ENCODE results near the gene RTL1.

Gene RTL1

DNA sequence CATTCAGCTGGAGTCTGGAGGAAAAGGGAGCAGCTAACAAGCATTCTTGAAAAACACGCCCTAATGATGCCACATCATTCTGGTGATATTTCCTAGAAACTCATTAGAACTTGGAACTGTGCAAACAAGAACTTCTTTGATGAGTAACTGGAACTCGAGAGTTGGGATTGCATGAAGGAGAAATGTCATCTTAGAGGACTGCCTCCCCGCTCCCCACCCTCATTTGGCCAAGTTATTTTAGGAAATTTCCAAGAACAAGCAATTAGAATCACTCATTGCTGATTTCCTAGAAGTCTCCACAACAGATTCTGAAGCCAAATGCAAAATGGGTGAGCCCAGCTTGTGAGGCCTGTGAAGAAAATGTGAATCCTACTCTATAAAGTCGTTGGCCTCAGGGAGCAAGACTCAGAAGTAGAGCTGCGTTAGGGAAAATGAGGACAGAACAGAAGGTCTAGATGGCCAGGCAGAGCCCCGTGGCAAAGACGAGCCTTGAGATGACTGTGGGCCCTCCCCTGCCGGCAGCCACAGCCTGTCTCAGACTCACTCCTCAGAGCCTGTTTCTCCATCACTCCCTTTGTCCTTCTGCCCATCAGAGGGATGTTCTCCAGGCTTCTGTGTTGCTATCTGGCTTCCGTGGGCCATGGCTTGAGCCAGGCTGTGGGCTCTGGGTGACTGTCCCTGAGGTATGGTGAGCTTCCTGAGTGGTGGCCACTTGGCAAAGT, 38.4 kb downstream of the RTL1 start:
- no peak for DNase-seq

DNA sequence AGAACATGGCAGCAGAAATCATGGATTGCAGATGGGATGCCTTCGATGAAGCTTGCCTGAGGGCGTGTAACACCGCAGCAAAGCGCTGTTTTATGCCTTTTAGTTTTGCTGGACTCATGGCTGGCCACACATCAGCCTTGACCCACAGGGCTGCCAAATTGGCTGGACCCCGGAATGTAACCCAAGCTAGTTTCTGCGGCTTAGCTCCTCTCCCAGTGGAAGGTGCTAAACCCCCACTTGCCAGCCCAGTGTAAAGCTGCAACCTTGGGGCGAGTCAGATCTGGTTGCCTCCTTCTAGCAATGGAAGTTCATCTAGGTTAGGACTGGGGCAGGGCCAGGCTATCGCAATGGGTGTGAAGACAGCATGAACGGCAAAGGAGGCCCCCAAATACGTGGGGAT, 39.3 kb downstream of the RTL1 start:
- DNase-seq = no peak

DNA sequence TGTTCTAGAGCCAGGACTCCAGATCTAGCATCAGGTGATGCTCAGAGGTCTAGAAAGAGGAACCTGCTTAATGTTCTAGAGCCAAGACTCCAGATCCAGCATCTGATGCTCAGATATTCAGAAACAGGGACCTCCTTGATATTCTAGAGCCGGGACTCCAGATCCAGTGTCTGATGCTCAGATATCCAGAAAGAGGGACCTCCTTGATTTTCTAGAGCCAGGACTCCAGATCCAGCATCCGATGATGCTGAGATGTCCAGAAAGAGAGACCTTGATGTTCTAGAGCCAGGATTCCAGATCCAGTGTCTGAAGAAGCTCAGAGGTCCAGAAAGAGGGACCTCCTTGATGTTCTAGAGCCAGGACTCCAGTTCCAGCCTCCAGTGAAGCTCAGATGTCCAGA, 40.7 kb downstream of the RTL1 start:
- DNase-seq = no peak

DNA sequence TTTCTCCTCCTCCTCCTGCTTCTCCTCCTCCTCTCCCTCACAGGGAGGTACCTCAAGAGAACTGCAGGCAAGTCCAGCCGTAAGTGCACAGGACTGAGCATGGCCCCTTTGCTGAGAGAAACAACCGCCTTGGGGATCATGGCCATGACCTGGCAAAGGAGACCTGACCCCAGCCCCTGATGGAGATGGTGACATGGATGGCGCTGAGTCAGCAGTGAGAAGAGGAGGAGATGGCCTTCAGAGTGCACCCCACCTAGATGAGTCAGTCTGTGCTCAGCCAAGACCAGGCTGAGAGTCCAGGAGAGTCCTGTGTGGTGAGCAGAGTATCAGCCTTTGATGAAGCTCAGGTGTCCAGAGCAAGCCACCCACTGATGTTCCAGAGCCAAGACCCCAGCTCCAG, 41.2 kb downstream of the RTL1 start:
- no peak for DNase-seq

DNA sequence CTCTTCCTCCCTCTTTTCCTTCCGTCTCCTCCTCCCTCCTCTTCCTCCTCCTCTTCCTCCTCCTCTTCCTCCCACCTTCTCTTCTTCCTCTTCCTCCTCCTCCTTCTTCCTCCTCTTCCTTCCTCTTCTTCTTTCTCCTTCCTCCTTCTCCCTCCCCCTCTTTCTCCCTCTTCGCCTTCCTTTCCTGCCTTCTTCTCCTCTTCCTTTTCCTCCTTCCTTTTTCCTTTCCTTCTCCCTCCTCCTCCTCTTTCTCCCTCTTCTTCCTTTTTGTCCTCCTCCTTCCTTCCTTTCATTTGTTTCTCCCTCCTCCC, 41.6 kb downstream of the RTL1 start:
- DNase-seq = no peak

DNA sequence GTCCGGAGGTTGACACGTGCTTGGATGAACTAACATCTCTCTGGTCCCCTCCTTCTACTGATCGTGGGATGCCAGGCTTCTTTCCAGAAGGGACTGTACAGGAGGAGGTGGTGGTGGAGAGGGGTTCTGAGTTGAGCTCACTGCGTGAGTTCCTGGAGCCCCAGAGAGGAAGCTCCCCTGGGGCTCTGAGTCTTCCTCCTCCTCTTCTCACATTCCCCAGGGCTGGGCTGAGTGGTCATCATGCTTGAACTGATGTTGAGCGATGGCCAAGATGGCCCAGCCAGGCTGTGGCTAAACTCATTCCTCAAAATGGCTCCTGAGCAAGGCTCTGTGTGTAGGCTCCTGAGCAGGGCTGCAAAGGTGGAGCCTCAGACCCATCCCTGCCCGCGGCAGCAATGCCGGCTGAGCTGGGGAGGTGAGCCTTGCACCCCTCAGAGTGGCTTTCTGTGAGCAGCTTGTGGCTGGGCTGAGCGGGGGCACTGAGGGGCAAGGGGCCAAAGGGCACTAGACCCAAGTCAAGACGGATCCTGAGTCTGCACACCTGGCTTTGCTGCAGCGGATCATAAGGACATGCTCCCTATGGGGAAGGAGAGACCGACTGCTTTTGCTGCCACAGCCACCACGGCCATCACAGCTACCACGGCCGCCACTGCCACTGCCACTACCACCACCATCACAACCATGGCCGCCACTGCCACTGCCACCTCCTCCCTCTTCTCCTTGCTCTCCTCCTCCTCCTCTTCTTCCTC, 42.2 kb downstream of the RTL1 start:
- DNase-seq = no peak

DNA sequence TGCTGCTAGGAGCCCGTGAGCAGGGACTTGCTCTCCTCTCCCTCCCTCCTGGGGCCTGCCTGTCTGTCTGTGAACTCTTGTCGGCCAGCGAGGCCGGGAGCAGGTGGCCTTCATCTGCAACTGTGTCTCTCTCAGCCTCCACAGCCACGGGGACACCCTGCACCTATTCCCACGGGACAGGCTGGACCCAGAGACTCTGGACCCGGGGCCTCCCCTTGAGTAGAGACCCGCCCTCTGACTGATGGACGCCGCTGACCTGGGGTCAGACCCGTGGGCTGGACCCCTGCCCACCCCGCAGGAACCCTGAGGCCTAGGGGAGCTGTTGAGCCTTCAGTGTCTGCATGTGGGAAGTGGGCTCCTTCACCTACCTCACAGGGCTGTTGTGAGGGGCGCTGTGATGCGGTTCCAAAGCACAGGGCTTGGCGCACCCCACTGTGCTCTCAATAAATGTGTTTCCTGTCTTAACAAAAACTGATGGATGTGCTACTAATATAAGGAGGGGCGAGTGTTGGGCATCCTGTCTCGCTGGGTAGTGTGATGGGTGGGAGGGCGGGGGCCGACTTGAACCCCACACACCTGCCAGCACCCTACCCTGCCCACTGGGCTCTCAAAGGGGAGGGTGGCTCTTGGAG, 42.9 kb downstream of the RTL1 start:
- peak in 1 of 2 experiments; percentile 36 for DNase-seq

DNA sequence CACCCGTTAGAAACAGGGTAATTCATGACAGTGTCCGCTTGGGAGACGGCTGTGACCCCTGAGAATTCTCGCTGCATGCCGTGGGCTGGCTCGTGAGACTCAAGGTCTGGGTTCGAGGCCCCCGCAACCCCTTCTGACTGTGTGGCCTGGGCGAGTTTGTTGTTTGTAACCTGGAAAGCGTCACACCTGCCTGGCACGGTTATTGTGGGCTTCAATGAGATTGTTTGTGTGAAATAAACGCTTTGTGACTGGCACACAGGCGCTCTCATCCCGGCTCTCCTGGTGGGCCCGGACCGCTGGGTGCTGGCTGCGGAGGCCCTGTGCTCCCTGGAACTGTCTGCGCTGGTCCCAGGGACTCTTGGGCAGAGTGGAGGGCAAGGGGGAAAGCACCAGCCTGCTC, 43.7 kb downstream of the RTL1 start:
- no peak for DNase-seq

DNA sequence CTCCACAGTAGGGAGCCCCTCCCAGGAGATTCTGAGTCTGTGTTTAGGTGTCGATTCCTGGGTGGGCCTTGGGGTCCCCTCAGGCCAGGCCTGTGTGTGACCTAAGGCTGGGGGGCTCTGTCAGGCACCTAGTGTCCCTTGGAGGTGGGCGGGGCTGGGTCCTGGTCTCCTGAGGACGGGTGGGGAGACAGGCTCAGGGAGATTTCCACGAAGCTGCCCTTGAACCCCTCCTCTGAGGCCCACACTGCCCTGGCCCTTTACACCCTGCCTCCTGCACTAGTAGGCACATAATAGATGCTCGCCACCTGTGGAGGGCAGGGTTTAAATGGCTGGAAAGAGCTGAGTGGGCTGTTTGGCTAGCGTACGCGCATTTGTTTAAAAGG, 44.7 kb downstream of the RTL1 start:
- peak in 1 of 2 experiments; percentile 17 for DNase-seq

DNA sequence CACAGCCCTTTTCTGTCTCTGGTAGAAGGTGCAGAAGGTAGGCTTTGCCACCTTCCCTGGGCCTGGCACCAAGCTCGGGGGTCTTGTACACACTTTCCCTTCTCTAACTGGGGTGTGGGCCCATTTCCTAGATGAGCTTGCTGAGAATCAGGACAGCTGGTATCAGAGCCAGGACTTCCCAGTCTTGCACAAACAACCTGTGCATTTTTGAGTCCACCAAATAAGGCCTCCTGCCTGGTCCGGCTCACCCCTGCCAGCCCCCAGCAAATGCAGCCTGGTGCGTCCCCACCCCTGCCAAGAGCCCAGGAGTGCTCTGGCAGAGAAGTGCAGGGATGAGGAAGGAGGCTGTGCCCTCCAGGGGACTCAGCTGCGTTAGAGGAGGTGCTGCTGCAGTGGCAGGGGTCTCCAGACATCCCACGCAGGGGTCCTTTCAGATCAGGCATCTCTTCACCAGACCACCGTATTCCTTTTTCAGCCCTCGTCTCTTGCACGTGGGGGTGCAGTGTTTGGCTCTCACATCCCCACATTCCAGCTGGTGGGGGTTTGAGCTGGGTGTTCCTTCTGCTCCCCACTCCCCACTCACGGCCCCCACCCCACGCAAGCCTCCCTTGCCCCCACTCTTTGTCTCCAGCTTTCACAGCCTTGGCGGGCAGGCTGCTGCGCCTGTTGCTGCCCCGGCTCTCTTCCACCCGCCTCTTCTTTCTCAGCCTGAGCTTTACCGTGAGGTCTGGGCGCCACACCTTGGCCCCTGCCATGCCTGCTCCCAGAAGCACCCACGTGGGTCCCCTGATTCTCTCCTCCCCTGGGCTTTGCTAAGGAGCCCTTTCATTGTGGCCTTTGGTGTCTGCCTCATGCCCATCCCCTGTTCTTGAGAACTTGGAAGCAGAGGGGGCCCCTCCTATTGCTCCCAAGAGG, 45.3 kb downstream of the RTL1 start:
- no peak for DNase-seq

DNA sequence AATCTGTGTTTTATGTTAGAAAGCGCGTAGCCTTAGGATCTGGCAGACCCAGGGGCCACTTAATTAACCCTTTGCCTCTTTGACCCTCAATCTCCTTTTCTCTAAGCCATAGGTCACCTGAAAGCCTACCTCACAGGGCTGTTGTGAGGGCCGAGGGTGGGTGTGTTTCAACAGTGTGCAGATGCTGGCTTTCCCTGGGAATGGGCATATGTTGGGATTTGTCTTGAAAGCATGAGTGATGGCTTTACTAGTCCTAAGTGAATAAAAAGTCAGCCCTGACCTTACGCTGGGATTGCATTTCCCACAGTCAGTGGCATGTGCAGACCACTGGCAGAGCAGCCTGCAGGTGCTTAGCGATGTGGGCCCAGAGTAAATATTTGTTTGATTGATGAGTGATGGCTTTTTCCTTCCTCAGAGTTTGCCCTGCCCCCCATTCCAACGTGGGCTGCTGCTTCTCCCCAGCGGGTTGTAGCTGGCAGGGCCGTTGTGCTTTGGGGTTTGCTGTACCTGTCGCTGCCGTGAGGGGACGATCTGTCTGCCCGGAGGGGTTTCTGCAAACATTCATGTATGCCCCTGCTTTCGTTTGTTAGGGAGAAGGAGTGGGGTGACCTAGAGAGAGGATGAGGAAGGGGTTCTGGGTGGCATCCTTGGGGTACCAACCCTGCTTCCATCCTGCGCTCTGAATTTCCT, 46.1 kb downstream of the RTL1 start:
- peak; percentile 86 to 90 for DNase-seq

DNA sequence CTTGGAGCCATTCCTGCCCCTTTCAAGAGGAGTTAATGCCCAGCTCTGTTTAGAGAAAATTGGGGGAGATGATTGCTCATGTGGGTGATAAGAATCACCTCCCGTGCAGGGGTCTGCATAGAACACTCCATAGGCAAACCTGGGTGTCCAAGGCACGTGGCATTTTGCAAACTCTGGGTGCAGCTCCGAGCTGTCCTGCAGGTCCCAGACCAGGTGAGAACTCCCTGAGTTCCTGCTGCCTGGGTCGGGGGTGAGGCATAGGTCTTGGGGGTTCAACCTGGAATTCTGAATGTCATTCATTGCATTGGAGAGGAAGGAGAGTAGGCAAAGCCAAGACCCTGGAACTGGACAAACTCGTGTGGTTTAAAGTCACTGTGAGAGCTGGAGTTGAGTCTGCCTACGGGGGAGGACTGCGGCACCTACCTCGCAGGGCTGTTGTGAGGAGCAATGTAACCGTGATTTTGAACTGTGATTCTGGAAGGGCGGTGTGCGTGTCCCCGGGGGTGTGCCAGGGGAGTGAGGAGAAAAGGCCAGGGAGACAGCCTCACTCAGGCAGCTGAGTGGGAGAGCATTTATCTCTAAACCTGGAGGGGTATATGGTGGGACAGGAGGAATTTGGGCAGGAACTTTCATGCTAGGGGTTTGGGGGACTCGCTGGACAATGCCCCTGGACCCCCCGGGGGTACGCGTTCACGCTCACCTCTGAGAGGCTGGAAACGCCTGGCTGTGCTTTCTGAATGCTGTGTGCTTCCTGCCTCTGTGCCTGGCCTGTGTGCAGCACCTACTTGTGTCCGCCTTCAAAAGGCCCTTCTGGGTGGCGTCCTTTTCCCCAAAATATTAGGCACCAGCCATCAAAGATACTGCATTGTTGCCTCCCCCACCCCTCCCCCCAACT, 47.2 kb downstream of the RTL1 start:
- DNase-seq = no peak

DNA sequence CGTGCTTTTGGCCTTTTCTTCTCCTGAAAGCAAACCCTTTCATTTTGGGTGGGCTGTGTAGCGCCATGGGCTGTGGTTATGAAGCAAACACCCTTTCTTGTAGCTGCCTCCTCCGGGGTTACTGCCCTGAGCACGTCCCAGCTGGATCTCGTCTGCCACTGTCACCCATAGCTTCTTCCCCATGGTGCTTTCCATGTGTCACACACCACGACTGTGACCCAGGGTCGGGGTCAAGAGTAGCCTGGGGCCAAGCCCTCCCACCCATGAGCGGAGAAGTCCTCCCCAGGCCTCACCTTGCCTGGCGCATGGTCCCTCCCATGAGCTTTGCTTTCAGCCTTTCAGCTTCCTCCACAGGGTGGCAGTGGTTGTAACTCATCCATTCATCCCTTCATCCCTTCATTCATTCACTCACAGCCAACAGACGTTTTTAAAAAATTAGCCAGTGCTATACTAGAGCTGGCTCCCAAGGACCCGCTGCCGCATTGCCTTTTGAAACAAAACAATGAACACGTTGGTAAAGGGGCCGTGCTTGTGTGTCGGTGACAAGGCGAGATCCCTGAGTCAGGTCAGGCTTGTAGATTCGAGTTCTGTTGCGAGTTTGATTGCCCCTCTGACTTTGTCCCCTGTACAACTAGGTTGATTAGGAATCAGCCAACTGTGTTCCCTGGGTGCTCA, 48.1 kb downstream of the RTL1 start:
- DNase-seq = no peak

DNA sequence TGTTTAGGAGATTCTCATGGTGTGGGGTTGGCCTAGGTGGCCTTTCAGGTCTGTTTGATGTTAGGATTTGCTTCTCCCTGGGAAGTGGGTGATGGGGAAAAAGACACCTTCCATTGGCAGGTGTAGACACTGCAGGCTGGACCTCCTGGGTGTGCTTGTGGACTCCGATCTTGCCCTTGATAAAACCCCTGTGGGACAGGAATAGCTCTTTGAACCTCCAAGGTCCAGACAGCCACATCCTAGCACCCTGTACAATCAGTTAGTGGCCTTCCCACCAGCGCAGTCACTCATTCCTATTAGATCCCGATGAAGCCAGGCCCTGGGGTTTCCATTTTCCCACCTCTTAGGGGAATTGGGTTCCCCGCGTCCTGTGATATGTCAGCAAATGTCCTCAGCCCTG, 49.1 kb downstream of the RTL1 start:
- DNase-seq = no peak

DNA sequence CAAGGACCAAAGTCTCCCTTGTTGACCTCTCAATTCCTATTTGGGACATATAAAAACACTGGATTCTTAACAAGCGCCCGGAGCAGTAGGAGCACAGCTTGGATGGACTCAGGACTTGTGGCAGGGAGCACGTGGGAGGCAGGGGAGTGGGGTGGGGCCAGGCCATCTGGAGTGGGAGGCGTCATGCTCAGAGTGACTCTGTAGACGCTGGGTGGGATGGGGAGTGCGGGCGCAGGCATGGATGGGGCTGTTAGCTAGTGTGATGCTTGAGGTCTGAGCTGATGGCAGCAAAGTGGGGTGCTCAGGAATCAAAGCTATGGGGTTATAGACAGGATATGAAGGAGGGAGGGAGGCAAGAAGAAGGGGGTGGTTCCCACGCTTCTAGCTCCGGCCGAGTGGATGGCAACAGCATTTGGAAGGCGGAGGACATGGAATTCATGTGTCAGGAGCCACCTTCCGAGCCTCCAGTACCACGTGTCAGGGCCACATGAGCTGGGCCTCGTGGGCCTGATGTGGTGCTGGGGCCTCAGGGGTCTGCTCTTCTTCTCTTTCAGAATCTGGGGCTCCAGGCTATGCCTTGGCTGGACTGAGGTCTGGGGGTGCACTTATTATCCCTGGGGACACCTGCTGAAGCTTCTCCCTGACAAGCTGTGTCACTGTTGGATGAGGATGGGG, 51.4 kb downstream of the RTL1 start:
- DNase-seq = no peak

DNA sequence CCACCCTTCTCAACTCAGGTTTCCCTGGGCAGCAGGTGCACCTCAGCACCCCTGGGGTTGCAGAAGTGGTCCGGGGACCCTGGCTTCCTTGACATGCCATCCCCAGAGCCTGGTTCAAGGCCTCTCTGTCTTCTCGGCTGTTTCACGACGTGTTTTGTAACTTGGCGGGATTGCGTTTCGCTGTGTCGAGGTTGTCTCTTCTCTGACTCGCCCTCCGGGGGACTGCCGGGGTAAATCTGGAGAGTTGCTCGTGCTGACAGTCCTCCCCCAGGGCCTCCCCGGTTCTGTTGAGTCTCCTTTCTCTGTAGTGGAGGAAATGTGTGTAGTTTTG, 52.0 kb downstream of the RTL1 start:
- no peak for DNase-seq

DNA sequence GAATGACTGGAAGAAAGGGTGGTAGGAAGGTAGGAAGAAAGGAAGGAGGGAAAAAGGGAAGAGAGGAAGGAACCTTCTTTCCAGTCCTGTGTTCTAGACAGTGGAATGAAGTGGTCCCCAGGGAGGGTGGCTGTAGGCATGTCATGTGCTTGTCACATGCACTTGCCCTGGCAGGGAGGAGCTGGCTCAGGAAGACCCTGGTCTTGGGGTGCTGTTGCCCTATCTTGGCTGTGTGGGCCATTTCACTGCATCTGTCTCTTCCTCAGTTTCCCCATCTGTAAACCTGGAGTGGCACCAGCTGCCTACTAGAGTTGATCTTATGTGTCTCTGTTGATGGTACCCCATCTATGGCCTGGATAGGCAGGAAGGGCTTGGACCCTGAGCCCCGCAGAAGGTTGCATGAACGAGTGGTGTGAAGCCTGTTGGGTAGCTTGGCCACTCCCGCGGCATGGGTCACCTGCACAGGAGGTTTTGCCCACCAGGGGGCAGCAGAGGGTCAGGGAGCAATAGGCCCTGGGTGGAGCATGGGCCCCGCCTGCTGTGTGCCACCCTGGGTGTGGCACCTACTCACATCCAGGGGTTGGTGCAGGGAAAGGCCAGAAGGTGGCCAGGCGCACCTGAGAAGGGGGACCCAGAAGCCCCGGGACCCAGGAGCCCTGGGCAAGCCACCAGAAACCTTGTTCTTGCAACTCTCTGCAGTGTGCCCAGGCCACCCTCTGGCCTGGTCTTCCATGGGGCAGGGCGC, 52.5 kb downstream of the RTL1 start:
- peak; percentile 58 to 76 for DNase-seq

DNA sequence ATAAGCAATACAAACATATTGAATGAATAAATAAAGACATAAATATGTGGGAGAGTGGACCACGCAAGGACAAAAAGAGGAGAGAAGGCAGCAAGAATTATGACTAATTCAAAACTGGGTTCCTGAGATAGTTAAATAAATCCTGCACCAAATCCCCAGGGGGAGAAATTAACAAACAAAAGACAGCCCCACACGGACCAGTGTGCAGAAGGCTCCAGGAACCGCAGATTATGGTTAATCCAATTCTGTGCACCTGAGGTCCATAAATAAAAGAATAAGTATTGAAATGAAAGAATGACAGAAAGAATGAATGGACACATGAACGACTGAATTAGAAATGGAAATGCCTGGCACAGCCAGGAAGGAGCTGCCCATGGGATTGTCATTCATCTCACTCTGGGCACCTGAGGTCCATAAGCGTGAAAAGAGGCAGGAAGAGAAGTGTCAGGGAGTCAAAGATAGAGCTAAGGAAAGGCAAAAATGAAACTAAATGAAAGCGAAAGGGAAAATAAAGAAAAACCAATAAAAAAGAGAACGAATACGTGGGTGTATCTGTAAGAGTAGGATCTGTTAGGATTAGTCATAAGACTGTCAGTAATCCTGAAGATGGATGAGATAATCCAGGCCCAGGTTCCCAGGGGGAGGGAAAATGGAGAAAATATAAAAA, 54.3 kb downstream of the RTL1 start:
- no peak for DNase-seq

DNA sequence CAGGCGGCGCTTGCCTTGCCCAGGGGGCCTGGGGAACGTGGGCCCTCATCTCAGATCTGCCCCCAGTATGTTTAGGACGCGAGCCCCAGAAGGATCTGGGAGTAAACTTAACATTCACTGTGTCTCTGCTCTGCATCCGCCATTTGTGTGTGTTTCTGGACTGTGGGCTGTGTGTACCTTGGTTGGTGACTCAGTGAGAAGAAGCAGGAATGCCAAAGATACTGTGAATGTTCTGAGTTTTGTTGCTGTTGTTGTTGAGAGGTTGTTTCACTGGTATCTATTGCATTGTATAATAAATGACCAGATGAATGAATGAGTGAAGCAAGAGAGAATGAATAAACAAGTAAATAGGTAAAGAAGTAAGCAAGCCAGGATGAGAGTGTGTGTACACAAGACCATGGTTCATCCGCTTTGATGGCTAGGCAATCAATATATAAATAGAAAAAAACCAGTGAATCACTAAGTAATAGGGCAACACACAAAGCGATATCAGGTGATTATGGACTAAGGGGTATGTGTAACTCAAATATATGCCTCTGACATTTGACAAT, 57.1 kb downstream of the RTL1 start:
- DNase-seq = no peak

Data from SHP77 (cell line).